Astrocyte (in vitro differentiated cells and primary cell): ENCODE results near the gene GGT1.

Experiments
- EZH2 ChIP-seq: IDR thresholded peaks from 2 replicates; pipeline ENCODE4 v1.6.1; 2012; ENCODE audit warnings: mild to moderate bottlenecking, low read length, inconsistent platforms; ENCODE audit not compliant: insufficient read depth
- TF ChIP-seq, protein P1 (sequence below): IDR thresholded peaks from 2 replicates; pipeline ENCODE4 v1.5.1; 2011; ENCODE audit warnings: low read depth, mild to moderate bottlenecking, inconsistent platforms, low read length, moderate library complexity; ENCODE audit not compliant: insufficient read depth

DNA sequence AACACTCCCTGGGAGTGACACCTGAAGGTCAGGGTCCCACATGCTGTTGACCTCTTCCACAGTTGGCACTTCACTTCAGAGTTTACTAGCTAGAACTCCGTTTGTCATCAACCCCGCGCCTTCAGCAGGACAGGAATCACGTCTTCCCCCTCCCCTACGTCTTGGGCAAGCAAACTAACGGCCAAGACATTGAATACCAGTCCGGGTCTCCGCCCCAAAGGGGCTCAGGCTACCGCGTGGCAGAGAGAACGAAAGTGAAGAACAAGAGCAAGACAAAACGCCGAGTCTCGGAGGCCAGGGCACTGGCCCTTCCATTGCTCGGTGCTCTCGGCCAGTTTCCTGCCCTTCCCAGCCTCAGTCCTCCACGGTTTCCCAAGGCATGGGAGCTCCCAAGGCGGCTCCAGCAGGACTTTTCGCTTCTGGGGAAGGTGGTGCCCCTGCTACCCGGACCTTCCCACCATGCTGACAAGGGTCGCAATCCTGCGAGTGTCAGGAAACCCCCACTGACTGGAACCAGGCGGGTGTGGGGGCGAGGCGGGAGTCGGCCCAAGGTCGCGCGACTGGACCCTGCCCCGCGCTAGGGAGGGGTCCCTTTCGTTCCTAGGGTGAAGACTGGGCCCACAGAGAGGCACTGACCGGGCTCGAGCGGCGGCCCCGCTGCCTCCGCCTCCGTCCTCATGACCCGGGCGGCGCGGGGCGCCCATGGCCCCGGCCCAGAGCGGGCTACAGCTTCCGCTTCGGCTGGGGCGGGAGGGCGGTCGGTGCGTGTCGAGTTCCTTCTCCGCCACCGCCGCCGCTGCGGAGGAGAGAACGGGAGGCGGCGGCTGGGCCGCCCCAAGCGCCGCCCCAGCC lies 48.5 kb upstream of the GGT1 start, which contains the start of gene GUCD1:
- TF ChIP-seq, protein P1, sequence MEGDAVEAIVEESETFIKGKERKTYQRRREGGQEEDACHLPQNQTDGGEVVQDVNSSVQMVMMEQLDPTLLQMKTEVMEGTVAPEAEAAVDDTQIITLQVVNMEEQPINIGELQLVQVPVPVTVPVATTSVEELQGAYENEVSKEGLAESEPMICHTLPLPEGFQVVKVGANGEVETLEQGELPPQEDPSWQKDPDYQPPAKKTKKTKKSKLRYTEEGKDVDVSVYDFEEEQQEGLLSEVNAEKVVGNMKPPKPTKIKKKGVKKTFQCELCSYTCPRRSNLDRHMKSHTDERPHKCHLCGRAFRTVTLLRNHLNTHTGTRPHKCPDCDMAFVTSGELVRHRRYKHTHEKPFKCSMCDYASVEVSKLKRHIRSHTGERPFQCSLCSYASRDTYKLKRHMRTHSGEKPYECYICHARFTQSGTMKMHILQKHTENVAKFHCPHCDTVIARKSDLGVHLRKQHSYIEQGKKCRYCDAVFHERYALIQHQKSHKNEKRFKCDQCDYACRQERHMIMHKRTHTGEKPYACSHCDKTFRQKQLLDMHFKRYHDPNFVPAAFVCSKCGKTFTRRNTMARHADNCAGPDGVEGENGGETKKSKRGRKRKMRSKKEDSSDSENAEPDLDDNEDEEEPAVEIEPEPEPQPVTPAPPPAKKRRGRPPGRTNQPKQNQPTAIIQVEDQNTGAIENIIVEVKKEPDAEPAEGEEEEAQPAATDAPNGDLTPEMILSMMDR: no peak
- no peak for TF ChIP-seq EZH2
